CD4-positive, alpha-beta T cell (primary cell): ENCODE measurements around the gene ASCC2. TPM values are rescaled to one million over a fixed set of nuclear protein-coding genes. Genes with fewer than 3 reads are reported as not detected.
"Not testable (repeated sequence)": the region's sequence is repeated elsewhere in the genome, so short reads cannot be mapped to it uniquely, and the experiment has no call there.

ENCODE experiments used
- ATAC-seq: fragments of 200-7000 bp; cut with Tn5 transposase; one replicate; pipeline ENCODE4 v1.10.0; 2022; ENCODE audit warnings: mild to moderate bottlenecking; ENCODE audit not compliant: poor library complexity
- CTCF ChIA-PET: fragments of 350-600 bp; sonication (Branson Sonifier 250); formaldehyde crosslinking; loops from one replicate; lab custom pipeline; 2021; ENCODE audit warnings: antibody characterized with exemption, inconsistent platforms; lab: Charles Lee
- POLR2A ChIA-PET: fragments of 350-600 bp; sonication (Branson Sonifier 250); formaldehyde crosslinking; loops from one replicate; lab custom pipeline; 2021; ENCODE audit warnings: antibody characterized with exemption, inconsistent platforms; lab: Charles Lee
- DNase-seq, 14 experiments: peaks; one replicate each; pipeline ENCODE4 v3.0.0-alpha.2; 2013 to 2020; ENCODE audit warnings: mixed read lengths in 2 of 14
- H3K27ac ChIP-seq, 2 donors: one replicate each; pipeline versions ENCODE4 v1.5.1 to v1.7.0; 2013; ENCODE audit warnings: low read length in 2 of 2, low read depth in 1 of 2, mild to moderate bottlenecking in 1 of 2
- H3K27me3 ChIP-seq, 2 experiments: 1 replicate in 1 of 2; 2 replicates in 1 of 2; pipeline versions ENCODE4 v1.6.1 to v1.7.0; 2013; ENCODE audit warnings: low read length in 2 of 2, control low read depth in 1 of 2, mild to moderate bottlenecking in 1 of 2, moderate library complexity in 1 of 2; ENCODE audit not compliant: insufficient read depth in 2 of 2, control insufficient read depth in 1 of 2
- H3K36me3 ChIP-seq: one replicate; pipeline ENCODE4 v1.6.1; 2013; ENCODE audit warnings: low read length, control low read depth; ENCODE audit not compliant: insufficient read depth
- H3K4me1 ChIP-seq: one replicate; pipeline ENCODE4 v1.6.1; 2013; ENCODE audit warnings: low read length, control low read depth; ENCODE audit not compliant: insufficient read depth
- H3K4me3 ChIP-seq: one replicate; pipeline ENCODE4 v1.5.1; 2013; ENCODE audit warnings: mild to moderate bottlenecking, low read length, moderate library complexity
- H3K9me3 ChIP-seq, 2 experiments: 1 replicate in 1 of 2; 2 replicates in 1 of 2; pipeline versions ENCODE4 v1.6.1 to v1.7.0; 2013; ENCODE audit warnings: low read length in 2 of 2, mild to moderate bottlenecking in 2 of 2, control low read depth in 1 of 2, moderate library complexity in 1 of 2; ENCODE audit not compliant: control insufficient read depth in 1 of 2, insufficient read depth in 1 of 2
- H3K27ac Mint-ChIP-seq: one replicate; pipeline ENCODE4 v1.8.0; 2020; ENCODE audit warnings: mixed read lengths
- H3K27me3 Mint-ChIP-seq: one replicate; pipeline ENCODE4 v1.8.0; 2021; ENCODE audit warnings: mixed read lengths
- H3K36me3 Mint-ChIP-seq: one replicate; pipeline ENCODE4 v1.8.0; 2021; ENCODE audit warnings: low read depth, mixed read lengths
- H3K4me1 Mint-ChIP-seq: one replicate; pipeline ENCODE4 v1.8.0; 2021; ENCODE audit warnings: low read depth, mixed read lengths
- H3K4me3 Mint-ChIP-seq: one replicate; pipeline ENCODE4 v1.8.0; 2020; ENCODE audit warnings: mild to moderate bottlenecking, mixed read lengths
- H3K9me3 Mint-ChIP-seq: one replicate; pipeline ENCODE4 v1.8.0; 2020; ENCODE audit warnings: mixed read lengths
- CTCF ChIP-seq: fragments of 200-600 bp; IDR thresholded peaks from one replicate; pipeline ENCODE4 v1.8.0; 2022; ENCODE audit warnings: antibody characterized with exemption, mild to moderate bottlenecking
- intact Hi-C, 2 experiments: fragments of 100-400 bp; cut with DNase I in 1 of 2; cut with micrococcal nuclease in 1 of 2; formaldehyde crosslinking; loops; one replicate each; pipeline versions ENCODE4 v1.15.1 to v1.9.0; 2023 to 2025; cut with DNase I, micrococcal nuclease
- total RNA-seq, 174 experiments: library from RNA in 2 of 174; stranded (reverse) in 2 of 174; gene quantifications; one replicate each; pipeline ENCODE4 v1.2.3 and lab custom pipeline; 2021 to 2026

The ASCC2 gene
- total RNA-seq, 2 experiments from 2014 or later, result 67.1 to 68.3 TPM

DNA sequence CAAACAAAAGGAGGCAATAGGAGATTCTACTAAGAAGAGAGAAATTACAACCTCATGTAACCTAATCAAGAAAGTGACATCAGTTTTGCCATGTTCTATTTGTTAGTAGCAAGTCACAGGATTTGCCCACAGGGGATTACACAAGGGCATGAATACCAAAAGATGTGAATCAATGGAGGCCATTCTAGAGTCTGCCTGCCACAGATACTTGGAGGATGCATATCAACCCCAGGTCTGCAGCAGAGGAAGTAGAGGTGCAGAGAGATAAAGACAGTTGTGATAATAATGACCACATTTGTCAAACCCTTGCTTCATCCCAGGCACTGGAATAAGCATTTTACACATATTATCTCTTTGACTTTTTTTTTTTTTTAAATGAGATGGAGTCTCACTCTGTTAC is 2.4 kb upstream of the ASCC2 start:
- ATAC-seq, result no peak
- H3K4me1 Mint-ChIP-seq, result peaks cover 37% of the 10 kb centered on the region
- ChIA-PET CTCF (no interaction called here), POLR2A (no interaction called here)
- H3K27ac ChIP-seq, result no peak overlapping the region
- H3K27me3 ChIP-seq, result no peaks in the 10 kb centered on the region
- no peak for TF ChIP-seq CTCF
- H3K27ac Mint-ChIP-seq, result no peak overlapping the region
- no peaks in the 10 kb centered on the region for H3K9me3 ChIP-seq
- H3K4me3 Mint-ChIP-seq, result no peak overlapping the region
- no peak overlapping the region for H3K4me3 ChIP-seq
- DNase-seq, result no peak
- intact Hi-C loops, result no loop called here
- H3K4me1 ChIP-seq, result peaks cover 27% of the 10 kb centered on the region
- H3K36me3 ChIP-seq, result no peaks in the 10 kb centered on the region
- H3K9me3 Mint-ChIP-seq, result no peaks in the 10 kb centered on the region
- H3K36me3 Mint-ChIP-seq, result peaks cover 17% of the 10 kb centered on the region
- H3K27me3 Mint-ChIP-seq, result no peaks in the 10 kb centered on the region

- no peaks in the 10 kb centered on the region for H3K27me3 Mint-ChIP-seq
- DNase-seq, result peak in 1 of 14 experiments; percentile 16
- Histone ChIP-seq H3K4me3 (no peak overlapping the region), H3K27me3 (no peaks in the 10 kb centered on the region), H3K4me1 (peaks cover 27% of the 10 kb centered on the region), H3K27ac (peak overlapping the region; percentile 75 to 88), H3K36me3 (peaks cover 3% of the 10 kb centered on the region), H3K9me3 (no peaks in the 10 kb centered on the region)
- intact Hi-C loops, result loop anchor here (5.0 to 10.0 kb wide), 4 partner anchors 108 to 586 kb away; partner anchors contain the start of genes AP1B1 (in 1 of the 2) and MTFP1 (in 1 of the 2)
- peak overlapping the region; percentile 94 for H3K27ac Mint-ChIP-seq
- TF ChIP-seq CTCF, result no peak
- H3K4me3 Mint-ChIP-seq, result peak overlapping the region; percentile 94
- ChIA-PET POLR2A (interaction anchor here (1.6 to 2.4 kb wide), 3 partner anchors 44 to 235 kb away, joined by 6 to 14 read pairs (median 10); partner anchors contain the start of genes MTMR3, NF2, UQCR10 and ZMAT5), CTCF (no interaction called here)
- H3K9me3 Mint-ChIP-seq, result no peaks in the 10 kb centered on the region
- H3K36me3 Mint-ChIP-seq, result peaks cover 23% of the 10 kb centered on the region
- peaks cover 44% of the 10 kb centered on the region for H3K4me1 Mint-ChIP-seq
- ATAC-seq, result no peak
These were observed 965 bp upstream of the ASCC2 start for GRCh38 chr22:29839039-29839438.

GRCh38 chr22:29838599-29838956 is 504 bp upstream of the ASCC2 start:
- ATAC-seq (no peak), DNase-seq (peak in 1 of 14 experiments; percentile 1)
- TF ChIP-seq CTCF, result no peak
- Histone ChIP-seq H3K36me3 (peaks cover 8% of the 10 kb centered on the region), H3K27ac (peak overlapping the region; percentile 75 to 88), H3K4me3 (peak overlapping the region; percentile 72), H3K4me1 (peaks cover 27% of the 10 kb centered on the region), H3K27me3 (no peaks in the 10 kb centered on the region), H3K9me3 (no peaks in the 10 kb centered on the region)
- ChIA-PET CTCF (interaction anchor here (1.2 kb wide), 1 partner anchor 285 kb away, joined by 3 read pairs; the partner anchor contains the start of gene THOC5), POLR2A (interaction anchor here (0.6 to 2.4 kb wide), 7 partner anchors 8 to 549 kb away, joined by 3 to 14 read pairs (median 6); partner anchors contain the start of genes MTMR3, NF2, THOC5 and UQCR10)
- no peaks in the 10 kb centered on the region for H3K27me3 Mint-ChIP-seq
- intact Hi-C loops, result loop anchor here (1.0 to 10.0 kb wide), 9 partner anchors 45 to 586 kb away; partner anchors contain the start of genes MTMR3 (in 2 of the 2), AP1B1 (in 1 of the 2), MTFP1 (in 1 of the 2) and NF2 (in 1 of the 2)
- H3K4me1 Mint-ChIP-seq, result peaks cover 46% of the 10 kb centered on the region
- no peaks in the 10 kb centered on the region for H3K9me3 Mint-ChIP-seq
- peak overlapping the region; percentile 94 for H3K4me3 Mint-ChIP-seq
- peaks cover 28% of the 10 kb centered on the region for H3K36me3 Mint-ChIP-seq
- peak overlapping the region; percentile 94 for H3K27ac Mint-ChIP-seq

DNA sequence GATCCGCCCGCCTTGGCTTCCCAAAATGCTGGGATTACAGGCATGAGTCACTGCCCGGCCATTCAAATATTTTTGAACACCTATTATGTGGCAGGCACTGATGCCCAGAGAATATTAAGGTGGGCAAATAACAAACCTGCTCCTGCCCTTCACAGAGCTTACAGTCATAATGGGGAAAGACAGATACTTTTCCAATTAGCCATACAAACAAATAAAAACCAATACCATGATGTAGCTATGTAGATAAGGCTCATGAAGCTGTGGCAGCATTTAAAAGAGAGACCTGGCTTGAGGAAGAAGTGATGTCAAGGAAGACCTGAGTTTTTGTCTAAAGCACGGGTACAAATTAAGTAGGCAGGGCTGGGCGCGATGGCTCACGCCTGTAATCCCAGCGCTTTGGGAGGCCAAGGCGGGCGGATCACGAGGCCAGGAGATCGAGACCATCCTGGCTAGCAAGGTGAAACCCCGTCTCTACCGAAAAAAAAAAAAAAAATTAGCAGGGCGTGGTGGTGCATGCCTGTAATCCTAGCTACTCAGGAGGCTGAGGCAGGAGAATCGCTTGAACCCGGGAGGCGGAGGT is 1.2 kb downstream of the ASCC2 start:
- Mint-ChIP-seq H3K4me1 (peaks cover 52% of the 10 kb centered on the region), H3K36me3 (peaks cover 45% of the 10 kb centered on the region), H3K4me3 (peak overlapping the region; percentile 94), H3K27ac (peak overlapping the region; percentile 94)
- H3K4me1 ChIP-seq, result peaks cover 27% of the 10 kb centered on the region
- intact Hi-C loops, result loop anchor here (5.0 to 10.0 kb wide), 4 partner anchors 110 to 588 kb away; partner anchors contain the start of genes AP1B1 (in 1 of the 2) and MTFP1 (in 1 of the 2)
- H3K27me3 Mint-ChIP-seq, H3K9me3 Mint-ChIP-seq, H3K9me3 ChIP-seq, ATAC-seq, H3K27me3 ChIP-seq, CTCF ChIA-PET, H3K27ac ChIP-seq, DNase-seq: not testable (repeated sequence)
- POLR2A ChIA-PET, result interaction anchor here (0.7 to 2.4 kb wide), 4 partner anchors 46 to 283 kb away, joined by 3 to 10 read pairs (median 6); partner anchors contain the start of genes MTMR3 and THOC5
- peaks cover 21% of the 10 kb centered on the region for H3K36me3 ChIP-seq
- peak overlapping the region; percentile 72 for H3K4me3 ChIP-seq
